Measurements from ENCODE around the gene WDR44.
A peak's percentile ranks its signal among the peaks of the same experiment; 100 is the strongest.
"Not testable (repeated sequence)": the region's sequence is repeated elsewhere in the genome, so short reads cannot be mapped to it uniquely, and the experiment has no call there.

Gene WDR44

DNA sequence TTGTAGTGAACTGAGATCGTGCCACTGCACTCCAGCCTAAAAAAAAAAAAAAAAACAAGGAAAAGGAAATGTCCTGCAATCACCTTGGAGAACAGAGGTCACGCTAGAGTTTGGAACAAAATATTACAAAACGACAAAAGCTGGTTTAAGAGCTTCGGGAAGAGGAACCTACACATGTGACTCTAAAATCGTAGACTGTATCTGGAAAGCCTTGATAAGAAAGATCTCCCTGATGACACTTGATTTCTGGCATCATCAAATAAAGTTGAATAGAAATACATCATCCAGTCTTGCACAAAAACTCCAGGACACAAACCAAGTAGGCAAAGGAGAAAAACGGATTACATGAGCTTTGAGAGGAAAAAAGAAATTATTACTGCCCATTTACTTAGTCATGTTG is 118.6 kb downstream of the WDR44 start:
- no peaks in the 10 kb centered on the region for H3K27me3 ChIP-seq (ENCODE audit: insufficient read depth, poor library complexity, severe bottlenecking)
- no peak overlapping the region for H3K4me3 ChIP-seq (replicated peaks; ENCODE audit: insufficient read depth, low read length)
- no peak for TF ChIP-seq SPI1 (IDR thresholded peaks at IDR 0.05; ENCODE audit: borderline replicate concordance, low read depth)
- TF ChIP-seq GABPA (IDR thresholded peaks at IDR 0.05; ENCODE audit: low read depth) = no peak
- TF ChIP-seq, protein P1, sequence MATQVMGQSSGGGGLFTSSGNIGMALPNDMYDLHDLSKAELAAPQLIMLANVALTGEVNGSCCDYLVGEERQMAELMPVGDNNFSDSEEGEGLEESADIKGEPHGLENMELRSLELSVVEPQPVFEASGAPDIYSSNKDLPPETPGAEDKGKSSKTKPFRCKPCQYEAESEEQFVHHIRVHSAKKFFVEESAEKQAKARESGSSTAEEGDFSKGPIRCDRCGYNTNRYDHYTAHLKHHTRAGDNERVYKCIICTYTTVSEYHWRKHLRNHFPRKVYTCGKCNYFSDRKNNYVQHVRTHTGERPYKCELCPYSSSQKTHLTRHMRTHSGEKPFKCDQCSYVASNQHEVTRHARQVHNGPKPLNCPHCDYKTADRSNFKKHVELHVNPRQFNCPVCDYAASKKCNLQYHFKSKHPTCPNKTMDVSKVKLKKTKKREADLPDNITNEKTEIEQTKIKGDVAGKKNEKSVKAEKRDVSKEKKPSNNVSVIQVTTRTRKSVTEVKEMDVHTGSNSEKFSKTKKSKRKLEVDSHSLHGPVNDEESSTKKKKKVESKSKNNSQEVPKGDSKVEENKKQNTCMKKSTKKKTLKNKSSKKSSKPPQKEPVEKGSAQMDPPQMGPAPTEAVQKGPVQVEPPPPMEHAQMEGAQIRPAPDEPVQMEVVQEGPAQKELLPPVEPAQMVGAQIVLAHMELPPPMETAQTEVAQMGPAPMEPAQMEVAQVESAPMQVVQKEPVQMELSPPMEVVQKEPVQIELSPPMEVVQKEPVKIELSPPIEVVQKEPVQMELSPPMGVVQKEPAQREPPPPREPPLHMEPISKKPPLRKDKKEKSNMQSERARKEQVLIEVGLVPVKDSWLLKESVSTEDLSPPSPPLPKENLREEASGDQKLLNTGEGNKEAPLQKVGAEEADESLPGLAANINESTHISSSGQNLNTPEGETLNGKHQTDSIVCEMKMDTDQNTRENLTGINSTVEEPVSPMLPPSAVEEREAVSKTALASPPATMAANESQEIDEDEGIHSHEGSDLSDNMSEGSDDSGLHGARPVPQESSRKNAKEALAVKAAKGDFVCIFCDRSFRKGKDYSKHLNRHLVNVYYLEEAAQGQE (IDR thresholded peaks at IDR 0.05; ENCODE audit: insufficient replicate concordance, low read depth) = no peak
- TF ChIP-seq, protein P2, sequence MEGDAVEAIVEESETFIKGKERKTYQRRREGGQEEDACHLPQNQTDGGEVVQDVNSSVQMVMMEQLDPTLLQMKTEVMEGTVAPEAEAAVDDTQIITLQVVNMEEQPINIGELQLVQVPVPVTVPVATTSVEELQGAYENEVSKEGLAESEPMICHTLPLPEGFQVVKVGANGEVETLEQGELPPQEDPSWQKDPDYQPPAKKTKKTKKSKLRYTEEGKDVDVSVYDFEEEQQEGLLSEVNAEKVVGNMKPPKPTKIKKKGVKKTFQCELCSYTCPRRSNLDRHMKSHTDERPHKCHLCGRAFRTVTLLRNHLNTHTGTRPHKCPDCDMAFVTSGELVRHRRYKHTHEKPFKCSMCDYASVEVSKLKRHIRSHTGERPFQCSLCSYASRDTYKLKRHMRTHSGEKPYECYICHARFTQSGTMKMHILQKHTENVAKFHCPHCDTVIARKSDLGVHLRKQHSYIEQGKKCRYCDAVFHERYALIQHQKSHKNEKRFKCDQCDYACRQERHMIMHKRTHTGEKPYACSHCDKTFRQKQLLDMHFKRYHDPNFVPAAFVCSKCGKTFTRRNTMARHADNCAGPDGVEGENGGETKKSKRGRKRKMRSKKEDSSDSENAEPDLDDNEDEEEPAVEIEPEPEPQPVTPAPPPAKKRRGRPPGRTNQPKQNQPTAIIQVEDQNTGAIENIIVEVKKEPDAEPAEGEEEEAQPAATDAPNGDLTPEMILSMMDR (IDR thresholded peaks at IDR 0.05; ENCODE audit: insufficient read depth, low read length) = no peak
- TF ChIP-seq POLR2AphosphoS5 (IDR thresholded peaks at IDR 0.05; ENCODE audit: low read depth) = no peak
- peak; percentile 2 to 37 for DNase-seq (ENCODE audit: low read depth in 1 of 2, low spot score in 1 of 2)
- no peak overlapping the region for H3K27ac ChIP-seq (replicated peaks)

DNA sequence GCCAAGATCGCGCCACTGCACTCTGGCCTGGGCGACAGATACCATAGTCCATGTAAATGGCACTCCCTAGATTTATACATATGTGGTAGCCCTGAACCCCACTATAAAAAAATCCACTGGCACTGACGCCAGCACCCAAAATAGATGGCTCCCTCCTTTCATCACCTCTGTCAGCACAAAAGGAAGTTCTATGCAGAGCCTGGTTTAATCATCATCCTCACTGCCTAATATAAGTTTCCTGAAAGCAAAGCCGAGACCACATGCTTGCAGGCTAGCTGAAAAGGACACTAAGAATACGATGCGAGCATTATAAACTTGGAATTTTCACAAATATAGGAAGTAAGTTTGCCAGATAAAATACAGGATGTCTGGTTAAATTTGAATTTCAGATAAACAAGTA is 122.2 kb downstream of the WDR44 start:
- no peak for DNase-seq (ENCODE audit: low read depth in 1 of 2, low spot score in 1 of 2)
- no peak overlapping the region for H3K4me3 ChIP-seq (replicated peaks; ENCODE audit: insufficient read depth, low read length)
- no peak overlapping the region for H3K27ac ChIP-seq (replicated peaks)
- TF ChIP-seq, protein P1 (IDR thresholded peaks at IDR 0.05; ENCODE audit: insufficient replicate concordance, low read depth) = no peak
- no peak for TF ChIP-seq POLR2AphosphoS5 (IDR thresholded peaks at IDR 0.05; ENCODE audit: low read depth)
- no peak for TF ChIP-seq SPI1 (IDR thresholded peaks at IDR 0.05; ENCODE audit: borderline replicate concordance, low read depth)
- TF ChIP-seq, protein P2 (IDR thresholded peaks at IDR 0.05; ENCODE audit: insufficient read depth, low read length) = no peak
- TF ChIP-seq GABPA (IDR thresholded peaks at IDR 0.05; ENCODE audit: low read depth) = no peak
- no peaks in the 10 kb centered on the region for H3K27me3 ChIP-seq (ENCODE audit: insufficient read depth, poor library complexity, severe bottlenecking)

DNA sequence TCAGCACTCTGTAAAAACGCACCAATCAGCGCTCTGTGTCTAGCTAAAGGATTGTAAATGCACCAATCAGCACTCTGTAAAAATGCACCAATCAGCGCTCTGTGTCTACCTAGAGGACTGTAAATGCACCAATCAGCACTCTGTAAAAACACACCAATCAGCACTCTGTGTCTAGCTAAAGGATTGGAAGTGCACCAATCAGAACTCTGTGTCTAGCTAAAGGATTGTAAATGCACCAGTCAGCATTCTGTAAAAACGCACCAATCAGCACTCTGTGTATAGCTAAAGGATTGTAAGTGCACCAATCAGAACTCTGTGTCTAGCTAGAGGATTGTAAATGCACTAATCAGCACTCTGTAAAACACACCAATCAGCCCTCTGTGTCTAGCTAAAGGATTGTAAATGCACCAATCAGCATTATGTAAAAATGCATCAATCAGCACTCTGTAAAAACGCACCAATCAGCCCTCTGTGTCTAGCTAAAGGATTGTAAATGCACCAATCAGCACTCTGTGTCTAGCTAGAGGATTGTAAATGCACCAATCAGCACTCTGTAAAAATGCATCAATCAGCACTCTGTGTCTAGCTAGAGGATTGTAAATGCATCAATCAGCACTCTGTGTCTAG is 124.9 kb downstream of the WDR44 start:
- not testable (repeated sequence) for H3K27ac ChIP-seq (replicated peaks); DNase-seq (ENCODE audit: low read depth in 1 of 2, low spot score in 1 of 2); H3K4me3 ChIP-seq (replicated peaks; ENCODE audit: insufficient read depth, low read length); H3K27me3 ChIP-seq (ENCODE audit: insufficient read depth, poor library complexity, severe bottlenecking)

DNA sequence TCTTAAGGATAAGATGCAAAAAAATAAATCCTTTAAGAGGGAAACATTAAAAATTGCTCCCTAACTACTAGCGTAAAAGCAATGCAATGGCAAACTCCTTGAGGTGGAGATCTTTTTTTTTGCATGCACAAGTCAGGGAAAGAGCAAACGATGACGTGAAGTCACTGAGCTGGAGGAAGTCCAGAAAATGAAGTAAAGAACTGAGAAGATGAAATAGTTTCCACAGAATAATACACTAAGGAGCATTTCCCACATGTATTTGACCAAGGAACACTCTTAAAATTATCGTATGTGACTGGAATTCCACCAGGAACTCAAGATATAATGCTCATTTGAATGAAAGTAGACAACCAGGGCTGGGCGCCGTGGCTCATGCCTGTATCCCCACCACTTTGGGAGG is 128.7 kb downstream of the WDR44 start:
- Histone ChIP-seq H3K27ac (replicated peaks) (no peak overlapping the region), H3K4me3 (replicated peaks; ENCODE audit: insufficient read depth, low read length) (no peak overlapping the region), H3K27me3 (ENCODE audit: insufficient read depth, poor library complexity, severe bottlenecking) (no peaks in the 10 kb centered on the region)
- DNase-seq (ENCODE audit: low read depth in 1 of 2, low spot score in 1 of 2) = no peak
- TF ChIP-seq, protein P2 (IDR thresholded peaks at IDR 0.05; ENCODE audit: insufficient read depth, low read length) = no peak
- TF ChIP-seq SPI1 (IDR thresholded peaks at IDR 0.05; ENCODE audit: borderline replicate concordance, low read depth) = no peak
- TF ChIP-seq, protein P1 (IDR thresholded peaks at IDR 0.05; ENCODE audit: insufficient replicate concordance, low read depth) = no peak
- no peak for TF ChIP-seq GABPA (IDR thresholded peaks at IDR 0.05; ENCODE audit: low read depth)
- TF ChIP-seq POLR2AphosphoS5 (IDR thresholded peaks at IDR 0.05; ENCODE audit: low read depth) = no peak
